Pancreas (tissue), 10 donors: Measurements from ENCODE around the gene PDE7B. TPM values are rescaled to one million over a fixed set of nuclear protein-coding genes. Genes with fewer than 3 reads are reported as not detected.

ENCODE experiments used
- ATAC-seq, 4 donors: fragments of 200-7000 bp; cut with Tn5 transposase; one replicate each; pipeline versions ENCODE4 v1.8.0 to v1.9.1; 2020; ENCODE audit warnings: mild to moderate bottlenecking in 4 of 4, moderate library complexity in 4 of 4
- DNase-seq, 6 donors: peaks; one replicate each; pipeline ENCODE4 v3.0.0-alpha.2; 2020
- FAIRE-seq: peaks from 2 replicates; lab custom pipeline; 2012; peaks lifted over from hg19 to GRCh38; lab: Jason Lieb, UNC
- H3K27ac ChIP-seq, 4 donors: fragments of 200-600 bp; sonication (generic); 1 replicate in 3 of 4; 2 replicates in 1 of 4; pipeline versions ENCODE4 v1.5.0 to v1.8.0; 2020
- H3K27me3 ChIP-seq, 4 donors: fragments of 200-600 bp; one replicate each; pipeline ENCODE4 v1.8.0; 2021
- H3K36me3 ChIP-seq, 3 donors: fragments of 200-600 bp; sonication (generic) in 1 of 3; one replicate each; pipeline versions ENCODE4 v1.5.0 to v1.8.0; 2020 to 2021
- H3K4me1 ChIP-seq, 3 donors: fragments of 200-600 bp; one replicate each; pipeline ENCODE4 v1.8.0; 2021
- H3K4me3 ChIP-seq, 4 donors: fragments of 200-600 bp; sonication (generic) in 2 of 4; one replicate each; pipeline versions ENCODE4 v1.5.0 to v1.8.0; 2020 to 2021
- H3K9me3 ChIP-seq, 4 donors: fragments of 200-600 bp; one replicate each; pipeline ENCODE4 v1.8.0; 2021
- WGBS, 2 donors: extraction: QIAGEN DNeasy Blood & Tissue Kit; methylation state at CpG; one replicate each; pipeline ENCODE4 v1.1.7; 2013; 5-methylcytosine and 5-hydroxymethylcytosine counted together
- intact Hi-C, 3 donors: fragments of 100-400 bp; cut with DNase I; formaldehyde crosslinking; loops; one replicate each; pipeline versions ENCODE4 v1.11.1 to v1.14.2; 2022
- polyA plus RNA-seq, 2 donors: library from polyadenylated mRNA; stranded (reverse); fragments of 200-250 nt; gene quantifications; one replicate each; pipeline ENCODE4 v1.2.3, GENCODE V29; 2013
- total RNA-seq, 6 donors: library from RNA; stranded (reverse); fragmentation: NEBNext Ultra II Directional in 4 of 6; extraction: Animal tissue kit (Norgen Biotek cat#: 25700) in 4 of 6; gene quantifications; one replicate each; pipeline versions ENCODE4 v1.2.1 to v1.2.4, GENCODE V29; 2021 to 2023
- TF ChIP-seq, protein P1 (sequence below), 4 donors: fragments of 200-600 bp; sonication (generic) in 3 of 4; IDR thresholded peaks; one replicate each; pipeline versions ENCODE4 v1.5.0 to v1.8.0; 2021; ENCODE audit warnings: antibody characterized with exemption in 4 of 4
- donor health status: healthy with polysubstance abuse.
- donor health status: DM: no; HTN: no; CAD: no; lungs with moderate emphysema.
- donor health status: DM: no; HTN: no; CAD: no.
- donor health status: control.
- donor health status: control.
- donor health status: Bipolar disorder and iron deficiency.
- donor health status: DM: yes; HTN: yes; CAD: no.
- donor health status: DM: no; HTN: no; CAD: no.
- donor health status: DM: no; HTN: no; CAD: no.
- donor health status: DM: yes; HTN: yes; CAD: no.

The PDE7B gene
- total and polyA plus RNA-seq, 8 donors = 0.38 to 1.7 (median 0.76) TPM

DNA sequence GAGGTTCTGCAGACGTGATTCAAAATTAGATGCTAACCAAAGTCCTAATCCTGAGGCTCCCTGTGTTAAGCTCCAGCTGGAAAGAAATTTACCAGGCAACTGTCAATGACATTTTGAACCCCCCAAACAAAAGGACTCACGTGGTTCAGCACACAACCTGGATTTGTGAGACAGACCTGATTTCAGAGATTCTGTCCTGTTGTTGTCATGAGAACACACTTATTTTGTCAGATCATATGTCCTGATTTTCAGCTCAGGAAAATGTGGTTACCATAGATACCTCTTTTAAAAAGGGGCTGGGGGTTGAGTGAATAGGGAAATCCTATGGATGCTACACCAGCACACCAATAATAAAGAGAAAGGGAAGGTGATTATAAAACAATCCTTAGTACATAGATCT lies 337.0 kb downstream of the PDE7B start:
- H3K4me1 ChIP-seq = no peaks in the 10 kb centered on the region
- intact Hi-C loops = no loop called here
- ATAC-seq (no peak), DNase-seq (no peak), FAIRE-seq (no peak)
- H3K27me3 ChIP-seq = no peaks in the 10 kb centered on the region
- TF ChIP-seq, protein P1, sequence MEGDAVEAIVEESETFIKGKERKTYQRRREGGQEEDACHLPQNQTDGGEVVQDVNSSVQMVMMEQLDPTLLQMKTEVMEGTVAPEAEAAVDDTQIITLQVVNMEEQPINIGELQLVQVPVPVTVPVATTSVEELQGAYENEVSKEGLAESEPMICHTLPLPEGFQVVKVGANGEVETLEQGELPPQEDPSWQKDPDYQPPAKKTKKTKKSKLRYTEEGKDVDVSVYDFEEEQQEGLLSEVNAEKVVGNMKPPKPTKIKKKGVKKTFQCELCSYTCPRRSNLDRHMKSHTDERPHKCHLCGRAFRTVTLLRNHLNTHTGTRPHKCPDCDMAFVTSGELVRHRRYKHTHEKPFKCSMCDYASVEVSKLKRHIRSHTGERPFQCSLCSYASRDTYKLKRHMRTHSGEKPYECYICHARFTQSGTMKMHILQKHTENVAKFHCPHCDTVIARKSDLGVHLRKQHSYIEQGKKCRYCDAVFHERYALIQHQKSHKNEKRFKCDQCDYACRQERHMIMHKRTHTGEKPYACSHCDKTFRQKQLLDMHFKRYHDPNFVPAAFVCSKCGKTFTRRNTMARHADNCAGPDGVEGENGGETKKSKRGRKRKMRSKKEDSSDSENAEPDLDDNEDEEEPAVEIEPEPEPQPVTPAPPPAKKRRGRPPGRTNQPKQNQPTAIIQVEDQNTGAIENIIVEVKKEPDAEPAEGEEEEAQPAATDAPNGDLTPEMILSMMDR (IDR thresholded peaks at IDR 0.05) = no peak
- H3K4me3 ChIP-seq = no peak overlapping the region
- no peak overlapping the region for H3K27ac ChIP-seq
- no peaks in the 10 kb centered on the region for H3K36me3 ChIP-seq
- H3K9me3 ChIP-seq = no peaks in the 10 kb centered on the region
- WGBS, 2 donors = 66 to 75% methylated on average over 2 of the region's 2 CpGs

DNA sequence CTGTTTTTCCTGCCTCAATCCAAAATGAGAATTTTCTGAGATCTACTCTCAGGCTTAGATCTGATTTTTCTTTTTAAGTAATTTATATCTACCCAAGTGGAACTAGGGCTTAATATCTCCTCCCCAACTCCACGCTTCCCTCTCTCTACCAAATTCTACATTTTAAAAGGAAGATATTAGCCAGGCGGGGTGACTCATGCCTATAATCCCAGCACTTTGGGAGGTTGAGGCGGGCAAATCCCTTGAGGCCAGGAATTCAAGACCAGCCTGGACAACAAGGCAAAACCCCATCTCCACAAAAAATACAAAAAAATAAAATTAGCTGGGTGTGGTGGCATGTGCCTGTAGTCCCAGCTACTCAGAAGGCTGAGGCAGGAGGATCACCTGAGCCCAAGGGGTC lies 337.6 kb downstream of the PDE7B start:
- DNase-seq = no peak
- Histone ChIP-seq H3K4me1 (no peaks in the 10 kb centered on the region), H3K27ac (no peak overlapping the region), H3K27me3 (no peaks in the 10 kb centered on the region), H3K9me3 (no peaks in the 10 kb centered on the region), H3K4me3 (no peak overlapping the region), H3K36me3 (no peaks in the 10 kb centered on the region)
- ATAC-seq = no peak
- WGBS, 2 donors = 85 to 97% methylated on average over 3 of the region's 3 CpGs
- intact Hi-C loops = no loop called here
- TF ChIP-seq, protein P1 (IDR thresholded peaks at IDR 0.05) = no peak
- no peak for FAIRE-seq

DNA sequence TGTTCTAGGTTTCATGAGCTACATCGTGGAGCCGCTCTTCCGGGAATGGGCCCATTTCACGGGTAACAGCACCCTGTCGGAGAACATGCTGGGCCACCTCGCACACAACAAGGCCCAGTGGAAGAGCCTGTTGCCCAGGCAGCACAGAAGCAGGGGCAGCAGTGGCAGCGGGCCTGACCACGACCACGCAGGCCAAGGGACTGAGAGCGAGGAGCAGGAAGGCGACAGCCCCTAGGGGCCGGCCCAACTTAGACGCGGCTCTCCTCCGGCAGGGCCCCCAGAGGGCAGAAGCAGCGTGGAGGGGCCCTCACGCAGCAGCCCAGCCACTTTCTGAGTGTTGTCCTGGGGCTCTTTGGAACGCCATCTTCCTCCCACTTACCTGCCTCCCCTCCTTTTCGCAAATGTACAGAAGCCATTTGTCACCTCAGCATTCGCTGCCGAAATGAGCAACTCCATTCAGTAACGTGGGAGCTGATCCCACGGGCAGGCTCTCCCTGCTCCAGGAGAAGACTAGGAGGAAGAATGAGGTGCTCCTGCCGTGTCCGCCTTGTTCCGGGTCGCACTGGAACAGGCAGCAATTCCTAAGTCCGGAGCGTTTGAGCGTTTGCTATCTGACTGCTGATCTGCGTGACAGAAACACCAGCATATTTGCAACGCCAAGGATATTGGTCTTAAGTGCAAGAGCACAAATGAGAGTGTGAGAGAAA lies 340.3 kb downstream of the PDE7B start:
- DNase-seq (peak in 1 of 6 donors; percentile 45), ATAC-seq (no peak), FAIRE-seq (no peak)
- H3K27me3 ChIP-seq = no peaks in the 10 kb centered on the region
- H3K36me3 ChIP-seq = no peaks in the 10 kb centered on the region
- 91 to 93% methylated on average over 32 of the region's 32 CpGs for WGBS, 2 donors
- TF ChIP-seq, protein P1 (IDR thresholded peaks at IDR 0.05) = no peak
- intact Hi-C loops = no loop called here
- no peaks in the 10 kb centered on the region for H3K9me3 ChIP-seq
- H3K4me3 ChIP-seq = no peak overlapping the region
- H3K4me1 ChIP-seq = no peaks in the 10 kb centered on the region
- H3K27ac ChIP-seq = no peak overlapping the region

DNA sequence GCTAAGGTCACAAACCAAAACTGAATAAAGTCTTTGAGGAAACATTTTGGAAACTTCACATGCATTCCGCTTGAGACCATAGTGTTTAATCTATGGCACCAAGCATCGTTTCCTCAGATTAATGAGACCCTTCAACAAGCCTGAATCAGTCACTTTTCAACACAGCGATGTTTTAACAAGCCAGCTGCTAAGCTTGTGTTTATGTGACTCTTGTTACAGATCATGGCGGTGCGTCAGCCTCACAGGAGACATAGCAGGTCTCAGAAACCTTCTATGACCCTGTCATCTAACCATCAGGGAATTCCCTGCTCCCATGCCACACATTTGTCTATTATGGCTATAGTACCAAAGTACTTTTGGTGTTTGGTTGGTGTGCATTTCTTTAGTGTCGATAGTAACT lies 341.4 kb downstream of the PDE7B start:
- TF ChIP-seq, protein P1 (IDR thresholded peaks at IDR 0.05) = no peak

DNA sequence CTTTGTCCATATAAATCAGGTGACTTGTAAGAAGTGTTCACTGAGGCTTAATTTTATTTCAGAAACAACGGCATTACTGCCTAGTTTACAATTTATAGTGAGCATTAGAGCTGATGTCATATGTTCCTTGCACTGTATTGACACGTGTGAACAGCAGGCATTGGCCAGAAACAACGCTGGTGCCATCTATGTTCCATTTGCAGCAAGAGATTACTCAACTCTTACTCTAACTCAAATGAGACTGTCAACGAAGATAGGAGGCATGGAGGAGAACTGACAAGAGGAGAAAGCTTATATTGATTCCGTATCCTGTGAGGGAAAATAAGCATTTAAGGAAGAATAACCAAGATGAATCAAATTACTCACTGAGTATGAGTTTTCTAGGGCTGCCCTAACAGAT lies 350.2 kb downstream of the PDE7B start:
- WGBS, 2 donors = 55 to 56% methylated on average over 5 of the region's 5 CpGs
- FAIRE-seq = no peak
- no peaks in the 10 kb centered on the region for H3K36me3 ChIP-seq
- no peaks in the 10 kb centered on the region for H3K27me3 ChIP-seq
- no peaks in the 10 kb centered on the region for H3K4me1 ChIP-seq
- H3K9me3 ChIP-seq = no peaks in the 10 kb centered on the region
- peak in 1 of 4 donors; percentile 32 for ATAC-seq
- TF ChIP-seq, protein P1 (IDR thresholded peaks at IDR 0.05) = no peak
- H3K4me3 ChIP-seq = no peak overlapping the region
- no peak overlapping the region for H3K27ac ChIP-seq
- no peak for DNase-seq
- intact Hi-C loops = no loop called here

More for the DNA sequence above, 341.4 kb downstream of the PDE7B start:
- DNase-seq = no peak
- Histone ChIP-seq H3K27ac (no peak overlapping the region), H3K9me3 (no peaks in the 10 kb centered on the region), H3K4me1 (no peaks in the 10 kb centered on the region), H3K27me3 (no peaks in the 10 kb centered on the region), H3K4me3 (no peak overlapping the region), H3K36me3 (no peaks in the 10 kb centered on the region)
- intact Hi-C loops = no loop called here
- FAIRE-seq = no peak
- ATAC-seq = no peak
- WGBS, 2 donors = 81 to 85% methylated on average over 6 of the region's 6 CpGs
